WTC11 (cell line): ENCODE data around the gene OR10P1. TPM values are rescaled to one million over a fixed set of nuclear protein-coding genes. Genes with fewer than 3 reads are reported as not detected.

Experiments used
- ATAC-seq: fragments of 200-7000 bp; cut with Tn5 transposase; 2 replicates; pipeline ENCODE4 v1.10.0; 2021; ENCODE audit warnings: mild to moderate bottlenecking, moderate library complexity
- CTCF ChIA-PET: fragments of 300-600 bp; sonication (Branson Sonifier 250); formaldehyde crosslinking; loops from one replicate; lab custom pipeline; 2021; ENCODE audit warnings: antibody characterized with exemption; lab: Charles Lee
- POLR2A ChIA-PET: fragments of 350-600 bp; sonication (Branson Sonifier 250); formaldehyde crosslinking; loops from one replicate; lab custom pipeline; 2021; ENCODE audit warnings: antibody characterized with exemption; lab: Charles Lee
- DNase-seq: peaks from one replicate; pipeline ENCODE4 v3.0.0; 2021; ENCODE audit warnings: low spot score
- H3K27ac Mint-ChIP-seq: 2 replicates; pipeline ENCODE4 v1.8.0; 2021; ENCODE audit warnings: mixed read lengths
- H3K27me3 Mint-ChIP-seq: 2 replicates; pipeline ENCODE4 v1.8.0; 2021; ENCODE audit warnings: low read depth, mild to moderate bottlenecking, moderate library complexity, mixed read lengths
- H3K36me3 Mint-ChIP-seq: 2 replicates; pipeline ENCODE4 v1.8.0; 2021; ENCODE audit warnings: mixed read lengths
- H3K4me1 Mint-ChIP-seq: 2 replicates; pipeline ENCODE4 v1.8.0; 2022; ENCODE audit warnings: mixed read lengths
- H3K4me3 Mint-ChIP-seq: 2 replicates; pipeline ENCODE4 v1.8.0; 2021; ENCODE audit warnings: mild to moderate bottlenecking, moderate library complexity, mixed read lengths
- H3K9me3 Mint-ChIP-seq: 2 replicates; pipeline ENCODE4 v1.8.0; 2021; ENCODE audit warnings: mixed read lengths
- AFF4 ChIP-seq: sonication (generic); formaldehyde crosslinking; IDR thresholded peaks from 2 replicates; pipeline ENCODE4 v1.8.1; 2023; ENCODE audit warnings: mild to moderate bottlenecking, missing genetic modification reagents, borderline replicate concordance
- CTCF ChIP-seq: fragments of 200-600 bp; IDR thresholded peaks from 2 replicates; pipeline ENCODE4 v1.8.0; 2022; ENCODE audit warnings: antibody characterized with exemption
- ESRRA ChIP-seq: sonication (generic); formaldehyde crosslinking; IDR thresholded peaks from 2 replicates; pipeline ENCODE4 v1.8.1; 2022; ENCODE audit warnings: mild to moderate bottlenecking, missing genetic modification reagents, borderline replicate concordance
- IRF2 ChIP-seq: sonication (generic); formaldehyde crosslinking; IDR thresholded peaks from 2 replicates; pipeline ENCODE4 v1.8.0; 2022; ENCODE audit warnings: low read depth, missing genetic modification reagents, borderline replicate concordance
- JAZF1 ChIP-seq: fragments of 250-450 bp; sonication (Bioruptor Pico); IDR thresholded peaks from 2 replicates; pipeline ENCODE4 v1.9.0; 2021; ENCODE audit warnings: moderate library complexity, mild to moderate bottlenecking, inconsistent platforms
- NR1H2 ChIP-seq: sonication (generic); formaldehyde crosslinking; IDR thresholded peaks from 2 replicates; pipeline ENCODE4 v1.9.0; 2021; ENCODE audit warnings: mild to moderate bottlenecking, moderate library complexity, missing genetic modification reagents
- NR2C2 ChIP-seq: sonication (generic); formaldehyde crosslinking; IDR thresholded peaks from 2 replicates; pipeline ENCODE4 v1.8.0; 2022; ENCODE audit warnings: mild to moderate bottlenecking, missing genetic modification reagents
- NR3C1 ChIP-seq: sonication (generic); formaldehyde crosslinking; conservative IDR thresholded peaks from 2 replicates; pipeline ENCODE4 v1.8.1; 2023; ENCODE audit warnings: low read depth, mild to moderate bottlenecking, missing genetic modification reagents
- PRRX2 ChIP-seq: fragments of 250-450 bp; sonication (Bioruptor Pico); IDR thresholded peaks from 2 replicates; pipeline ENCODE4 v1.8.0; 2021; ENCODE audit warnings: mild to moderate bottlenecking
- STAT6 ChIP-seq: sonication (generic); formaldehyde crosslinking; conservative IDR thresholded peaks from 2 replicates; pipeline ENCODE4 v1.8.1; 2023; ENCODE audit warnings: mild to moderate bottlenecking, low read depth, missing genetic modification reagents, moderate library complexity
- ZNF138 ChIP-seq: sonication (generic); formaldehyde crosslinking; conservative IDR thresholded peaks from 2 replicates; pipeline ENCODE4 v1.8.1; 2022; ENCODE audit warnings: mild to moderate bottlenecking, moderate library complexity, missing genetic modification reagents
- ZNF425 ChIP-seq: fragments of 250-450 bp; sonication (Bioruptor Pico); conservative IDR thresholded peaks from 2 replicates; pipeline ENCODE4 v1.9.0; 2021; ENCODE audit warnings: mild to moderate bottlenecking
- ZNF532 ChIP-seq: fragments of 250-450 bp; sonication (Bioruptor Pico); IDR thresholded peaks from 2 replicates; pipeline ENCODE4 v1.9.0; 2021; ENCODE audit warnings: mild to moderate bottlenecking, borderline replicate concordance
- total RNA-seq: library from RNA; stranded (reverse); gene quantifications from 3 replicates; pipeline ENCODE4 v1.2.3, GENCODE V29; 2021

The OR10P1 gene
- total RNA-seq, 1 experiment from 2014 or later: not detected

GRCh38 chr12:55641595-55641994 lies 4.9 kb downstream of the OR10P1 start:
- no peak for ATAC-seq
- CTCF ChIA-PET: interaction anchor here (1.0 kb wide), 1 partner anchor 15 kb away, joined by 3 read pairs; no protein-coding TSS in a partner anchor
- Mint-ChIP-seq H3K36me3 (no peaks in the 10 kb centered on the region), H3K4me1 (peaks cover 9% of the 10 kb centered on the region; the same call in 1 of the 2 replicates), H3K27ac (no peak overlapping the region), H3K4me3 (no peak overlapping the region), H3K27me3 (peaks cover 10% of the 10 kb centered on the region), H3K9me3 (peaks cover 3% of the 10 kb centered on the region)
- DNase-seq: no peak
- POLR2A ChIA-PET: no interaction called here
- TF ChIP-seq NR1H2 (CRISPR knock-in tag) (no peak), ESRRA (CRISPR knock-in tag) (no peak), CTCF (no peak), IRF2 (CRISPR knock-in tag) (no peak), JAZF1 (CRISPR knock-in tag) (no peak), AFF4 (no peak), NR2C2 (CRISPR knock-in tag) (no peak), ZNF532 (no peak), NR3C1 (no peak), STAT6 (no peak), ZNF425 (CRISPR knock-in tag) (no peak), ZNF138 (no peak), PRRX2 (CRISPR knock-in tag) (no peak)
